GM12891 (cell line): ENCODE measurements around the gene CGNL1.

Experiments
- POLR2A ChIP-seq: IDR thresholded peaks from 2 replicates; pipeline ENCODE4 v1.6.1; 2011; ENCODE audit warnings: low read depth, low read length, control low read depth
- POLR2AphosphoS5 ChIP-seq: IDR thresholded peaks from 2 replicates; pipeline ENCODE4 v1.6.1; 2011; ENCODE audit warnings: low read depth, low read length, control low read depth
- SPI1 ChIP-seq: IDR thresholded peaks from 2 replicates; pipeline ENCODE4 v1.6.1; 2011; ENCODE audit warnings: low read depth, low read length, control low read depth

DNA sequence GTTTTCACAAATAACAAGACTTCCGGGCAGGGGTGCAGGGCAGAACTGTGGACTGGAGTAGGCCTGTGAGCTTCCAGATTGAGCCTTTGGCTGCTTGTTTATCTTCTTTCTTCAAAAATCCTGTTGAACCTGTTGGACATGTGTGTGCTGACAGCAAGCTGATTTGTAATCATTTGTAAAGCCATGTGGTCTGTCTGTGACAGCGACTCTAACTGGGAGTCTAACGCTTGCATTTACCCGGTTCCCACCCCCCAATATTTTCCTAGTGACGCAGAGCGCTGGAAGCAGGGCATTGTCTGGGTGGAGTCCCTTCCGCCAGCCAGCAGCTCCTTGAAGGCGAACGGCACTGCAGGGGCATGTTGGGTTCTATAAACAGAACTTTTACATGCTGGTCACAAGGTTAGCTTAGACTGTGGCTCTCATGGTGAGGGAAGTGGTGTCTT lies 129.7 kb downstream of the CGNL1 start:
- TF ChIP-seq POLR2A (no peak), SPI1 (no peak), POLR2AphosphoS5 (no peak)
